MG63 (cell line): Measurements from ENCODE around the gene ERC1. TPM values are rescaled to one million over a fixed set of nuclear protein-coding genes. Genes with fewer than 3 reads are reported as not detected.
"Not testable (repeated sequence)": the region's sequence is repeated elsewhere in the genome, so short reads cannot be mapped to it uniquely, and the experiment has no call there.

ENCODE experiments used
- DNase-seq: peaks from one replicate; pipeline ENCODE4 v3.0.0-alpha.2; 2020
- H3K27me3 ChIP-seq: fragments of 250-450 bp; sonication (Bioruptor Pico); 2 replicates; pipeline ENCODE4 v1.5.1; 2020; ENCODE audit warnings: mild to moderate bottlenecking, moderate library complexity
- H3K36me3 ChIP-seq: fragments of 250-450 bp; sonication (Bioruptor Pico); 2 replicates; pipeline ENCODE4 v1.5.1; 2020; ENCODE audit warnings: mild to moderate bottlenecking, moderate library complexity
- H3K4me3 ChIP-seq: fragments of 250-450 bp; sonication (Bioruptor Pico); 2 replicates; pipeline ENCODE4 v1.5.1; 2020; ENCODE audit warnings: mild to moderate bottlenecking, moderate library complexity
- H3K9me3 ChIP-seq: fragments of 250-450 bp; sonication (Bioruptor Pico); 2 replicates; pipeline ENCODE4 v1.5.1; 2020; ENCODE audit warnings: mild to moderate bottlenecking, moderate library complexity
- total RNA-seq: library from RNA; depleted of rRNA; stranded (reverse); fragments of >200 nt; shearing (Covaris generic); gene quantifications from 2 replicates; pipeline ENCODE4 v1.2.3, GENCODE V29; 2014; ENCODE audit warnings: low replicate concordance

Gene ERC1
- total RNA-seq, 1 experiment from 2014 or later, result 24.4 TPM

DNA sequence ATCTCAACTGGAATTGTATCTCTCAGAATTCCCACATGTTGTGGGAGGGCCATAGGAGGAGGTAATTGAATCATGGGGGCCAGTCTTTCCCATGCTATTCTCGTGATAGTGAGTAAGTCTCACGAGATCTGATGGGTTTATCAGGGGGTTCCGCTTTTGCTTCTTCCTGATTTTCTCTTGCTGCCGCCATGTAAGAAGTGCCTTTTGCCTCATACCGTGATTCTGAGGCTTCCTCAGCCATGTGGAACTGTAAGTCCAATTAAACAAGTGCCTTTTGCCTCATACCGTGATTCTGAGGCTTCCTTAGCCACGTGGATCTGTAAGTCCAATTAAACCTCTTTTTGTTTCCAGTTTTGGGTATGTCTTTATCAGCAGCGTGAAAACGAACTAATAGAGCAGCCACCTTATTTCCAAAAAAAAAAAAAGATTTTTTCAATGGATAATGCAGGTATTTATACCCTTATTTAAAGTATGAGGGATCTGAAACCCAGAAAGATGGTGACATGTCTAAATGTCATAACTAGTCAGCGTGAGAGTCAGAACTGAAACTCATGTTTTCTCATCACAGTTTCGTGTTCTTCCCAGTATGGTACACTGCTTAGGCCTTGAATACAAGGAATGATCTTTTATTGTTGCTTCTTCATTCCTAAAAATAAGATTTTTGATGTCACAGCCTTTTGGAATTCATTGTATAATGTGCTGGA is 89.6 kb downstream of the ERC1 start:
- Histone ChIP-seq H3K36me3 (no peaks in the 10 kb centered on the region; the same call in 1 of the 2 replicates), H3K27me3 (no peaks in the 10 kb centered on the region), H3K9me3 (no peaks in the 10 kb centered on the region), H3K4me3 (no peak overlapping the region)
- no peak for DNase-seq

DNA sequence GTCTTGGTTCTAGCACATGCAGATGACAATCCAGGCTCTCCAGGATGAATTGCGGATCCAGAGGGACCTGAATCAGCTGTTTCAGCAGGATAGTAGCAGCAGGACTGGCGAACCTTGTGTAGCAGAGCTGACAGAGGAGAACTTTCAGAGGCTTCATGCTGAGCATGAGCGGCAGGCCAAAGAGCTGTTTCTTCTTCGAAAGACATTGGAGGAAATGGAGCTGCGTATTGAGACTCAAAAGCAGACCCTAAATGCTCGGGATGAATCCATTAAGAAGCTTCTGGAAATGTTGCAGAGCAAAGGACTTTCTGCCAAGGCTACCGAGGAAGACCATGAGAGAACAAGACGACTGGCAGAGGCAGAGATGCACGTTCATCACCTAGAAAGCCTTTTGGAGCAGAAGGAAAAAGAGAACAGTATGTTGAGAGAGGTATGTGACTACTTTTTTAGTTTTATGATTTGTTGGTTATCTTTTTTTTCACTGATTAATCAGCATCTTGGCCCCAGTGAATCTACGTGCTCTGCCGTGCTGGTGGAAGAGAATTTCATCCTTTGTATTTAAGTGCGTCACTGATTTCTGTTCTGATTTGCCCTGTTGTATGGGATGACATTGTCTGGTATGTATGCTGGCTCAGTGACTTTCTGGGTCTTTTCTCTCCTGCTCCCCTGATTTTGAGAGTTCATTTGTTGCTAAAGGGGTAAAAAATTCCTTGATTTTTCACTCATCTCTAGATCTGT is 92.3 kb downstream of the ERC1 start:
- Histone ChIP-seq H3K4me3 (no peak overlapping the region), H3K36me3 (no peaks in the 10 kb centered on the region; the same call in 1 of the 2 replicates), H3K27me3 (no peaks in the 10 kb centered on the region), H3K9me3 (no peaks in the 10 kb centered on the region)
- no peak for DNase-seq

GRCh38 chr12:1083889-1084262 is 92.9 kb downstream of the ERC1 start:
- DNase-seq, result no peak
- H3K36me3 ChIP-seq, result no peaks in the 10 kb centered on the region; the same call in 1 of the 2 replicates
- H3K4me3 ChIP-seq, result no peak overlapping the region
- H3K27me3 ChIP-seq, result no peaks in the 10 kb centered on the region
- no peaks in the 10 kb centered on the region for H3K9me3 ChIP-seq

GRCh38 chr12:1091350-1091749 is 100.3 kb downstream of the ERC1 start:
- no peaks in the 10 kb centered on the region for H3K9me3 ChIP-seq
- no peak for DNase-seq
- no peaks in the 10 kb centered on the region for H3K27me3 ChIP-seq
- H3K4me3 ChIP-seq, result no peak overlapping the region
- H3K36me3 ChIP-seq, result no peaks in the 10 kb centered on the region

GRCh38 chr12:1093166-1093751 is 102.2 kb downstream of the ERC1 start:
- Histone ChIP-seq H3K9me3 (no peaks in the 10 kb centered on the region), H3K4me3 (no peak overlapping the region), H3K36me3 (no peaks in the 10 kb centered on the region; the same call in 1 of the 2 replicates), H3K27me3 (no peaks in the 10 kb centered on the region)
- DNase-seq, result no peak

GRCh38 chr12:1094714-1095113 is 103.7 kb downstream of the ERC1 start:
- no peak overlapping the region for H3K4me3 ChIP-seq
- H3K36me3 ChIP-seq, result no peaks in the 10 kb centered on the region; the same call in 1 of the 2 replicates
- H3K27me3 ChIP-seq, result no peaks in the 10 kb centered on the region
- H3K9me3 ChIP-seq, result no peaks in the 10 kb centered on the region
- no peak for DNase-seq

DNA sequence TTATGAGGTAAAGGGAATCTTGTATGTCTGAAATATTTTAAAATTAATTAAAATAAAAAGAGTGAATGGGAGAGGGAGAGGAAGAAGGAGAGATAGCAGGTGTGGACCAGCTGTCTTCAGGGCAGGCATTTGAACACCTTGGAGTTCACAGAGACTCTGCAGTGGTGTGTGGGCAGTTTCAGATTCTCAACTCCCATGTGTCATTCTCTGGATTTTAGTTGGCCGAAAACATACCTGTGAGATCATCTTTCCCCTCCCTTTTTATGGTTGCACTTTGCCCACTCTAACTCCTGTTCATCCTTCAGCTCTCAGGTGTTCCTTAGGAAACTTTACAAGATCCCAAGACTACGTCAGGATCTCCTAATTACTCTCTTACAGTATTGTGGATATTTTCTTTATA is 108.1 kb downstream of the ERC1 start:
- no peak for DNase-seq
- H3K4me3 ChIP-seq, result no peak overlapping the region
- no peaks in the 10 kb centered on the region for H3K27me3 ChIP-seq
- no peaks in the 10 kb centered on the region for H3K9me3 ChIP-seq
- no peaks in the 10 kb centered on the region; the same call in 1 of the 2 replicates for H3K36me3 ChIP-seq

- not testable (repeated sequence) for H3K27me3 ChIP-seq, H3K36me3 ChIP-seq, H3K4me3 ChIP-seq, H3K9me3 ChIP-seq, DNase-seq
Measured at GRCh38 chr12:1099618-1100017, 108.6 kb downstream of the ERC1 start.

DNA sequence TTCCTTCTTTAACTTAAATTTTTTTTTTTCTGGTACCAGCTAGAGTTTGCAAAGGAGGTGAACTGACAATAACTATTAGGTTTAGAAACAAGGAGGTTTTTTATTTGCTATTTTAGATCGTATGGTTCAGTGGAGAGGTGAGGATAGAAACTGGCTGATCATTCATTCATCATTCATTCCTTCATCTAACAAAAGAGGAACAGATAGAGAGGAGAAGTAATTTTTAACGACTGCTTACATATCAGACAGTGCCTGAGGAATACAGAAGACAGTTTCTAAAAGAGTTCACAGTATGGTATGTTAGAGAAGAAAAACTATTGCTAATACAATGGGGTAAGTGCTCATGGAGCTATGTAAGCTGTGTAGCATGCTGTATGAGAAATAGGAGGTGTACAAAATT is 111.1 kb downstream of the ERC1 start:
- Histone ChIP-seq H3K36me3 (peaks cover 9% of the 10 kb centered on the region), H3K4me3 (no peak overlapping the region), H3K27me3 (no peaks in the 10 kb centered on the region), H3K9me3 (no peaks in the 10 kb centered on the region)
- no peak for DNase-seq

DNA sequence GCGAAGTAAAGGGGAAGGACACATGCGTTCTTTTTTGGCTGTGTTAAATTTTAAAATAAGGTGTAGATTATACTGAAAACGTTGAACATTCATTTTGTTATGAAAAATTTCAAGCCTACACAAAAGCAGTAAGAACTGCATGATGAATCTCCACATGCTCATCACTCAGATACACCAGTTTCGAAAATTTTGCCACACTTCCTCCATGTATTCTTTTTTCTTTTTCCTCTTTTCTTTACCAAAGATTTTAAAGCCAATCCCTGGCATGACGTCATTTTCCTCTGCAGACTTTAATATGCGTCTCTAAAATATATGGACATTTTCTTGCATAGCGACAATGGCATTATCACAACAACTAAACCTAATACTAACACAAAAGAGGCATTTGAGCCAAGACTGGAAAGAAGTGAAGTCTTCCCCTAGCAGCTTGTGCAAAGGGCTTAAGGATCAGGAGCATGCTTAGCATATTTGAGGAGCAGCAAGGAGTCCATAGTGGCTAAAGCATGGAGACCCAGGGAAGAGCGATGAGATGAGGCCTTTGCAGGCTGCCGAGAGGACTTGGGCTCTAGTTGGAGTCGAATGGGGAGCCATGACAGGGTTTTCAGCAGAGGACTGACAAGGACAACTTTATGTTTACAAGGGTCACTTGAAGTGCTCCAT is 111.9 kb downstream of the ERC1 start:
- Histone ChIP-seq H3K9me3 (no peaks in the 10 kb centered on the region), H3K36me3 (peaks cover 9% of the 10 kb centered on the region), H3K27me3 (no peaks in the 10 kb centered on the region), H3K4me3 (no peak overlapping the region)
- DNase-seq, result no peak

DNA sequence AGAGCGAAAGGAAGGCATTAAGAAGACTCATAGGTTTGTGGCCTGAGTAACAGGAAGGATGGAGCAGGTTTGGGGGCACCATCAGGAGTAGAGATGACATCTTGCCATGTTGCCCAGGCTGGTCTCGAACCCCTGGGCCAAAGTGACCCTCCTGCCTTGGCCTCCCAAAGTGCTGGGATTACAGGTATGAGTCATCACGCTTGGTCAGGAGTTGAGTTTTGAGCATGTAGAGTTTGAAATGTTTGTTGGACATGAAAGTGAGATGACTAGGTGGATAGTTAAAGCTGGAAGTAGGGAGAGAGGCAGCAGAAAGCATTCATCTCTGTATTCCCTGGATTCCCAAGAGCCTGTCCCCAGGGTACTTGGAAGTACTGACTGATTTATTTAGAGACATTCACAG is 112.6 kb downstream of the ERC1 start:
- Histone ChIP-seq H3K36me3 (peaks cover 9% of the 10 kb centered on the region), H3K4me3 (no peak overlapping the region)
- no peak for DNase-seq

DNA sequence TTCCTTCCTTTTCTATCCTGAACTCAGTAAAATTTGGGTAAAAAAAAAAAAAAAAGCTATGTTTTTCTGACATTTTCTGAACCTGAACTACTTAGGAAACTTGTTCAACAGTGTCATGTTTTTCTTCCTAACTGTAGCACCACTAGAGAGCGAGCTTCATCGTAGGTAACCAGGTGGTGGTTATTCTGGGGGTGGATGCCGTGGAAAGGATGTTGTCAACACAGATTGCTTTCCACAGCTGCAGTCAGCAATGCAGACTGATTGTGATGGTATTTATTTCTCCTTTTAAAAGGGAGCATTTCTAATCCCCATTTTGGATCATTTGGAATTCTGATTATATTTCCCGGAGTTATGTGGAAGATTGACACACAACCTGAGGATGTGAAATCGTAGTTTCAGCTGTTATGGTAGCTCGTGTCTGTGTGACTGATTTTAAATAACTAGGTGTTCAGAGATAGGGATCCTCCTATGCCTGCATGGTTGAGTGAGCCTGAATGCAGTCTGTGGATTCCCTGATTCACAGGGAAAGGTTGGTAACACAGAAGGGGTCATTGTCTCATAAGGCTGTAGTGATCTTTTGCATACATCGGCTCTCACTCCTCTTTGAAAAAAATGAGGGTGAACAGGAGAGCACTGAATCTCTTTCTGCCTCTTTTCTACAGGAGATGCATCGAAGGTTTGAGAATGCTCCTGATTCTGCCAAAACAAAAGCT is 113.2 kb downstream of the ERC1 start:
- Histone ChIP-seq H3K4me3 (no peak overlapping the region), H3K27me3 (no peaks in the 10 kb centered on the region), H3K9me3 (no peaks in the 10 kb centered on the region), H3K36me3 (peaks cover 10% of the 10 kb centered on the region)
- no peak for DNase-seq

More for the DNA sequence above, 112.6 kb downstream of the ERC1 start:
- Histone ChIP-seq H3K9me3 (no peaks in the 10 kb centered on the region), H3K27me3 (no peaks in the 10 kb centered on the region)

DNA sequence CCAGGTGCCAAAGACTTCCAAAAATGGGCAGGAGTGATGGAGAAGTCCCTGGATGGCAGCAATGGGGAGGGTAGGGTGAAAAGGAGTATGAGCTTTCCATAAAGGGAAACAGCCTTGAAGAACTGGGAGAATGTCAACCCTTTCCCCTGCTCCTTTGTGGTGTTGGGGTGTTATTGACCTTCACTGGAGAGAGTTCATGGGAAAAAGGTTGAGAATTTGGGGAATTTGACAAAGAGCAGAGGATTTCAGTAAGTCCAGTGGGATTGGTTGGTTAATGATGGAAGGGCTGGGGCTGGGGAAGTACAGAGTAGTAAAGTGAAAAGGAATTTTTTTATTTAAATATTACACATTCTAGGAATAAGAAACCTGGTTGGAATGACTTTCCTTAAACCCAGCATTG is 116.6 kb downstream of the ERC1 start:
- peaks cover 35% of the 10 kb centered on the region for H3K36me3 ChIP-seq
- no peaks in the 10 kb centered on the region for H3K27me3 ChIP-seq
- no peak overlapping the region for H3K4me3 ChIP-seq
- no peaks in the 10 kb centered on the region for H3K9me3 ChIP-seq
- DNase-seq, result no peak

DNA sequence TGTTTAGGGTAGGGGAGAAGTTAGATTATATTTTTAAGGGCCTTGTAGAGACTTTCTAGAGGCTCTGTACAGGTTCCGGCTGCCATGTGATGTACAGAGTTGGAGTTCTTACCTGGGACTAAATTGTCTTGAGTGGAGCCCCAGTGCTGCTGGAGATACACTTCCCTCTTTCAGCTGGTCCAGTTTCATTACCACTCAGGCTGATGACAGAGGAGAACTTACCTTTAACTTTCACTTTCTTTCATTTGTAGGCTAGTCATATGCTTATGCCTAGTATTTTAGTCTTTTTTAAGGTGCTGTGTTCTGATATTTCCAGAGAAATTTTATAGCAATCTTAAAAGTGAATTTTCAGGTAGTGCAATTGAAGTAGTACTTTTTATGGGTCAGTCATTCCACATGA is 117.3 kb downstream of the ERC1 start:
- Histone ChIP-seq H3K36me3 (peaks cover 41% of the 10 kb centered on the region), H3K4me3 (no peak overlapping the region), H3K9me3 (no peaks in the 10 kb centered on the region; the same call in 1 of the 2 replicates), H3K27me3 (no peaks in the 10 kb centered on the region)
- DNase-seq, result no peak

- Histone ChIP-seq H3K36me3 (peaks cover 46% of the 10 kb centered on the region), H3K4me3 (peak overlapping the region; percentile 24), H3K27me3 (no peaks in the 10 kb centered on the region), H3K9me3 (no peaks in the 10 kb centered on the region; the same call in 1 of the 2 replicates)
- DNase-seq, result peak; percentile 11
Measured at GRCh38 chr12:1115484-1116231, 124.6 kb downstream of the ERC1 start.

- H3K4me3 ChIP-seq, result no peak overlapping the region
- DNase-seq, result peak; percentile 57
- no peaks in the 10 kb centered on the region; the same call in 1 of the 2 replicates for H3K9me3 ChIP-seq
- no peaks in the 10 kb centered on the region for H3K27me3 ChIP-seq
- peaks cover 36% of the 10 kb centered on the region for H3K36me3 ChIP-seq
Measured at GRCh38 chr12:1117371-1117770, 126.3 kb downstream of the ERC1 start.
